ENCODE results near the gene COL9A2. TPM values are rescaled to one million over a fixed set of nuclear protein-coding genes. Genes with fewer than 3 reads are reported as not detected.

COL9A2 gene
- total RNA-seq, 1 donor from 2014 or later: 20.2 TPM

DNA sequence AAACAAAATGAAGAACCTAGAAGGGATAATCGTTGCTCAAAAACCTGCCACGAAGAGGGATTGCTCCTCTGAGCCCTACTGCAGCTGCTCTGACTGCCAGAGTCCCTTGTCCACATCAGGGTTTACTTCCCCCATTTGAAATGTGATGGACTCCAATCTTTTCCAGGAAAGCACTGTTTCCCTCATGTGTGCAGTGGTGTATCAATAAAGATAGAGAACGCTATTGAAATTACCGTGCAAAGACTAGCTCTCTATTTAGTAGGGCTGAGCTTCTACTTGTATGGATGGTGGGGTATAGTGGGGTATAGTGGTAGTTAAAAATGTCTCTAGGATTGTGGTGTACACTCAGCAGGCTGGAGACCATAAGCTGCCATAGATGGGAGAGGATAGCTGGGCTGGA is 65.6 kb downstream of the COL9A2 start:
- no peak overlapping the region for H3K4me3 ChIP-seq (ENCODE audit: low read depth, low read length)

More for the DNA sequence above, 65.6 kb downstream of the COL9A2 start:
- no peak for DNase-seq (ENCODE audit: low read depth)
- TF ChIP-seq, protein P1, sequence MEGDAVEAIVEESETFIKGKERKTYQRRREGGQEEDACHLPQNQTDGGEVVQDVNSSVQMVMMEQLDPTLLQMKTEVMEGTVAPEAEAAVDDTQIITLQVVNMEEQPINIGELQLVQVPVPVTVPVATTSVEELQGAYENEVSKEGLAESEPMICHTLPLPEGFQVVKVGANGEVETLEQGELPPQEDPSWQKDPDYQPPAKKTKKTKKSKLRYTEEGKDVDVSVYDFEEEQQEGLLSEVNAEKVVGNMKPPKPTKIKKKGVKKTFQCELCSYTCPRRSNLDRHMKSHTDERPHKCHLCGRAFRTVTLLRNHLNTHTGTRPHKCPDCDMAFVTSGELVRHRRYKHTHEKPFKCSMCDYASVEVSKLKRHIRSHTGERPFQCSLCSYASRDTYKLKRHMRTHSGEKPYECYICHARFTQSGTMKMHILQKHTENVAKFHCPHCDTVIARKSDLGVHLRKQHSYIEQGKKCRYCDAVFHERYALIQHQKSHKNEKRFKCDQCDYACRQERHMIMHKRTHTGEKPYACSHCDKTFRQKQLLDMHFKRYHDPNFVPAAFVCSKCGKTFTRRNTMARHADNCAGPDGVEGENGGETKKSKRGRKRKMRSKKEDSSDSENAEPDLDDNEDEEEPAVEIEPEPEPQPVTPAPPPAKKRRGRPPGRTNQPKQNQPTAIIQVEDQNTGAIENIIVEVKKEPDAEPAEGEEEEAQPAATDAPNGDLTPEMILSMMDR (IDR thresholded peaks at IDR 0.05; ENCODE audit: insufficient read depth, low read length, poor library complexity, severe bottlenecking): no peak
- Histone ChIP-seq H3K36me3 (ENCODE audit: control insufficient read depth, insufficient read depth, low read length) (no peaks in the 10 kb centered on the region), H3K27me3 (ENCODE audit: control insufficient read depth, insufficient read depth, low read length) (no peaks in the 10 kb centered on the region)

Other genes with a start within 250 kb of the COL9A2 start
- gene PPT1, start 220.0 kb downstream of the COL9A2 start, total RNA-seq: 82.7 and 92.3 TPM in 2 replicates
- 14.0 and 16.7 TPM in 2 replicates for gene RLF, start 155.9 kb downstream of the COL9A2 start, total RNA-seq
- not detected in 2 replicates for gene TMCO2, start 69.3 kb downstream of the COL9A2 start, total RNA-seq
- gene ZMPSTE24, start 59.0 kb downstream of the COL9A2 start, total RNA-seq: 43.4 and 56.3 TPM in 2 replicates
- 10.5 and 13.8 TPM in 2 replicates for gene SMAP2, start 56.4 kb upstream of the COL9A2 start, total RNA-seq
- gene ZFP69B, start 133.2 kb upstream of the COL9A2 start, total RNA-seq: 7.9 and 8.1 TPM in 2 replicates
- gene ZFP69, start 160.0 kb upstream of the COL9A2 start, total RNA-seq: 4.1 and 4.3 TPM in 2 replicates
- 10.4 and 10.7 TPM in 2 replicates for gene EXO5, start 191.5 kb upstream of the COL9A2 start, total RNA-seq
- 2.3 and 5.2 TPM in 2 replicates for gene ZNF684, start 214.4 kb upstream of the COL9A2 start, total RNA-seq